ENCODE results near the gene TAF4.

- TF ChIP-seq CTCF (IDR thresholded peaks at IDR 0.05; ENCODE audit: extremely low read depth in 1 of 2, insufficient read depth in 1 of 2, low read depth in 1 of 2, low read length in 2 of 2) (no peak), POLR2AphosphoS5 (IDR thresholded peaks at IDR 0.05; ENCODE audit: insufficient read depth, low read depth, low read length) (no peak), MAX (IDR thresholded peaks at IDR 0.05; ENCODE audit: insufficient read depth, insufficient read length) (no peak), POLR2A (IDR thresholded peaks at IDR 0.05; ENCODE audit: low read depth, low read length) (no peak)
These were observed 13.5 kb upstream of the TAF4 start for GRCh38 chr20:62079166-62079565.

Data from endothelial cell of umbilical vein (primary cell).